Measurements from ENCODE around the gene CALHM1.

GRCh38 chr10:103472005-103472404 lies 13.3 kb upstream of the CALHM1 start:
- TF ChIP-seq ELF4 (IDR thresholded peaks at IDR 0.05) (no peak), FOXA1 (IDR thresholded peaks at IDR 0.05) (no peak), SUZ12 (IDR thresholded peaks at IDR 0.05) (no peak), NFRKB (IDR thresholded peaks at IDR 0.05) (no peak), TARDBP (IDR thresholded peaks at IDR 0.05) (no peak), FOXK2 (IDR thresholded peaks at IDR 0.05) (no peak)
